Measurements from ENCODE around the gene CAMK2N1.

Gene CAMK2N1

GRCh38 chr1:20477348-20478056, 8.5 kb downstream of the CAMK2N1 start:
- DNase-seq = no peak

GRCh38 chr1:20476265-20477038, 9.6 kb downstream of the CAMK2N1 start:
- no peak for DNase-seq

- no peak for DNase-seq
These were observed 11.0 kb downstream of the CAMK2N1 start for GRCh38 chr1:20474996-20475395.

- no peak for DNase-seq
These were observed 11.6 kb downstream of the CAMK2N1 start for GRCh38 chr1:20474333-20474975.

GRCh38 chr1:20473894-20474293, 12.1 kb downstream of the CAMK2N1 start:
- no peak for DNase-seq

GRCh38 chr1:20472860-20473711, 12.9 kb downstream of the CAMK2N1 start:
- DNase-seq = no peak

GRCh38 chr1:20472121-20472520, 13.9 kb downstream of the CAMK2N1 start:
- no peak for DNase-seq

GRCh38 chr1:20470194-20470593, 15.8 kb downstream of the CAMK2N1 start:
- peak; percentile 30 for DNase-seq

GRCh38 chr1:20469406-20470076, 16.5 kb downstream of the CAMK2N1 start:
- no peak for DNase-seq

GRCh38 chr1:20466273-20466672, 19.7 kb downstream of the CAMK2N1 start:
- DNase-seq = no peak

- no peak for DNase-seq
These were observed 20.8 kb downstream of the CAMK2N1 start for GRCh38 chr1:20465187-20465586.

- DNase-seq = no peak
These were observed 22.5 kb downstream of the CAMK2N1 start for GRCh38 chr1:20463502-20463901.

- no peak for DNase-seq
These were observed 23.6 kb downstream of the CAMK2N1 start for GRCh38 chr1:20462397-20462796.

GRCh38 chr1:20458717-20459116, 27.3 kb downstream of the CAMK2N1 start:
- DNase-seq = no peak

- DNase-seq = no peak
These were observed 32.0 kb downstream of the CAMK2N1 start for GRCh38 chr1:20454004-20454403.

- no peak for DNase-seq
These were observed 36.2 kb downstream of the CAMK2N1 start for GRCh38 chr1:20449735-20450311.

GRCh38 chr1:20448671-20449071, 37.3 kb downstream of the CAMK2N1 start:
- no peak for DNase-seq

- DNase-seq = no peak
These were observed 38.2 kb downstream of the CAMK2N1 start for GRCh38 chr1:20447794-20448193.

- no peak for DNase-seq
These were observed 39.2 kb downstream of the CAMK2N1 start for GRCh38 chr1:20446796-20447195.

- no peak for DNase-seq
These were observed 40.1 kb downstream of the CAMK2N1 start for GRCh38 chr1:20445956-20446355.

- DNase-seq = no peak
These were observed 42.1 kb downstream of the CAMK2N1 start for GRCh38 chr1:20443703-20444586.
